Liver (tissue), 3 donors: Measurements from ENCODE around the gene MDN1.

Source experiments
- CTCF ChIP-seq: fragments of 150-350 bp; IDR thresholded peaks from 2 replicates; pipeline ENCODE4 v1.5.1; 2017; ENCODE audit warnings: improper control_type of control experiment, low read depth, low read length; ENCODE audit not compliant: missing input control
- JUND ChIP-seq, 2 donors: IDR thresholded peaks; 2 replicates each; pipeline ENCODE4 v1.6.1; 2016; ENCODE audit warnings: antibody characterized with exemption in 2 of 2
- donor health status: healthy.
- donor health status: healthy.

- TF ChIP-seq CTCF (no peak), JUND (IDR thresholded peaks at IDR 0.05) (no peak)
Observed at GRCh38 chr6:89650579-89650978, 169.0 kb downstream of the MDN1 start.
